ENCODE data around the gene PAK4.
A peak's percentile ranks its signal among the peaks of the same experiment; 100 is the strongest.

- no peak for TF ChIP-seq POLR2A (IDR thresholded peaks at IDR 0.05)
- peak in 3 of 6 experiments; percentile 19 to 32 (median 21) for TF ChIP-seq CTCF (IDR thresholded peaks at IDR 0.05)
Observed at GRCh38 chr19:39212375-39212742, 86.8 kb downstream of the PAK4 start.
